ENCODE data around the gene SIRPA. TPM values are rescaled to one million over a fixed set of nuclear protein-coding genes. Genes with fewer than 3 reads are reported as not detected.

Gene SIRPA
- total and polyA plus RNA-seq, 2 donors (not counting 1 experiment from before 2014, with no cell fraction given) = 25.1 to 26.6 TPM

GRCh38 chr20:1846876-1847275 is 48.3 kb upstream of the SIRPA start:
- H3K4me1 ChIP-seq (ENCODE audit: control insufficient read depth, extremely low read depth, insufficient read depth, low read length) = no peaks in the 10 kb centered on the region
- H3K9me3 ChIP-seq (ENCODE audit: control insufficient read depth, insufficient read depth, low read depth, low read length) = no peaks in the 10 kb centered on the region
- DNase-seq (ENCODE audit: low read depth in 2 of 2) = no peak
- no peak overlapping the region for H3K4me3 ChIP-seq (replicated peaks in 1 of 4; ENCODE audit: control extremely low read depth in 1 of 4, insufficient read depth in 1 of 4, low read depth in 3 of 4, low read length in 4 of 4)
- H2AFZ ChIP-seq (ENCODE audit: low read length) = no peak overlapping the region
- H3K27me3 ChIP-seq (ENCODE audit: control insufficient read depth, insufficient read depth, low read length) = peaks cover 4% of the 10 kb centered on the region
- TF ChIP-seq, protein P1, sequence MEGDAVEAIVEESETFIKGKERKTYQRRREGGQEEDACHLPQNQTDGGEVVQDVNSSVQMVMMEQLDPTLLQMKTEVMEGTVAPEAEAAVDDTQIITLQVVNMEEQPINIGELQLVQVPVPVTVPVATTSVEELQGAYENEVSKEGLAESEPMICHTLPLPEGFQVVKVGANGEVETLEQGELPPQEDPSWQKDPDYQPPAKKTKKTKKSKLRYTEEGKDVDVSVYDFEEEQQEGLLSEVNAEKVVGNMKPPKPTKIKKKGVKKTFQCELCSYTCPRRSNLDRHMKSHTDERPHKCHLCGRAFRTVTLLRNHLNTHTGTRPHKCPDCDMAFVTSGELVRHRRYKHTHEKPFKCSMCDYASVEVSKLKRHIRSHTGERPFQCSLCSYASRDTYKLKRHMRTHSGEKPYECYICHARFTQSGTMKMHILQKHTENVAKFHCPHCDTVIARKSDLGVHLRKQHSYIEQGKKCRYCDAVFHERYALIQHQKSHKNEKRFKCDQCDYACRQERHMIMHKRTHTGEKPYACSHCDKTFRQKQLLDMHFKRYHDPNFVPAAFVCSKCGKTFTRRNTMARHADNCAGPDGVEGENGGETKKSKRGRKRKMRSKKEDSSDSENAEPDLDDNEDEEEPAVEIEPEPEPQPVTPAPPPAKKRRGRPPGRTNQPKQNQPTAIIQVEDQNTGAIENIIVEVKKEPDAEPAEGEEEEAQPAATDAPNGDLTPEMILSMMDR (conservative IDR thresholded peaks at IDR 0.05 in 1 of 2, IDR thresholded peaks at IDR 0.05 in 1 of 2; ENCODE audit: low read depth in 1 of 2, low read length in 2 of 2) = no peak
- no peak for TF ChIP-seq EZH2 (IDR thresholded peaks at IDR 0.05; ENCODE audit: low read length, missing control alignments)
- no peak overlapping the region for H3K4me2 ChIP-seq (ENCODE audit: extremely low read depth, insufficient read depth, low read length)
- no peaks in the 10 kb centered on the region for H3K36me3 ChIP-seq (ENCODE audit: control insufficient read depth, insufficient read depth, low read length)
- H3K9ac ChIP-seq (ENCODE audit: insufficient read depth, low read length) = no peak overlapping the region
- no peak overlapping the region for H3K27ac ChIP-seq (ENCODE audit: insufficient read depth, low read length)
- no peaks in the 10 kb centered on the region for H3K79me2 ChIP-seq (ENCODE audit: control insufficient read depth, insufficient read depth, low read length)
- H4K20me1 ChIP-seq (ENCODE audit: control insufficient read depth, extremely low read depth, insufficient read depth, low read length) = no peaks in the 10 kb centered on the region

DNA sequence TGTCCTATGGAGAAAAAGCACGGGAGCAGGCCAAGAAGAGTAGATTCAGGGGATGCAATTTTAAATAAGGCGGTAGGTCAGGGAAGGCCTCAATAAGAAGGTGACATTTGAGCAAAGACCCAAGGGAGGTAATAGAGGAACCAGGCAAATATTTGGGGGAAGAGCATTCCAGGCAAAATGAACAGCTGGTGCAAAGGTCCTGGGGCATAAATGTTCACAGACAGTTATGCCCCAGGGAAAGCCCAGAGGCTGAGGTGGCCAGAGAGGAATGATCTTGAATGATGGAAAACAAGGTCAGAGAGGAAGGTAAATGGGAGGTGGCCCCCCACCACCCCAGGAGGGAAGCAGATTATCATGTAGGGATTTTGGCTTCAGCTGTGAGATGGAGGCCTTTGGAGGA is 47.4 kb upstream of the SIRPA start:
- Histone ChIP-seq H3K9me3 (ENCODE audit: control insufficient read depth, insufficient read depth, low read depth, low read length) (no peaks in the 10 kb centered on the region), H2AFZ (ENCODE audit: low read length) (no peak overlapping the region)

DNA sequence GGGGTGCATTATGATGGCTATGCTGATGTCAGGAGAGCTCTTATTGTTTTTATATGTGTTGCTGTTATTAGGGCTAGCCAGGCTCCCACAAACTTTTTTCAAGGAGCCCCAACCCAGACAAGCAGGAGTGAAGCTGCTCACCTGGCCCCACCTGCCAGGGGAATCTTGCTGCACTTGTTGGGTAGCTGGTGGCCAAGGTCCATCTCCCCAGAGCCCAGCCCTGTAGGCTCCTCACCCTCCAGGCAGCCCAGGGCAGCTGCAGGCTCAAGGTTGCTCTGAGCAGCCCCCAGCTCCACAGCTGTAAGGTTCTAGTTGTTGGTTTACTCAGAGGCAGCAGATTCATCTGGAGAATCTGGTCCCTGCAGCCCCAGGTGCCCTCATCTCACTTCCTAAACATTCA is 46.8 kb upstream of the SIRPA start:
- H3K79me2 ChIP-seq (ENCODE audit: control insufficient read depth, insufficient read depth, low read length) = no peaks in the 10 kb centered on the region
- no peak overlapping the region for H3K4me2 ChIP-seq (ENCODE audit: extremely low read depth, insufficient read depth, low read length)
- no peak overlapping the region for H3K4me3 ChIP-seq (replicated peaks in 1 of 4; ENCODE audit: control extremely low read depth in 1 of 4, insufficient read depth in 1 of 4, low read depth in 3 of 4, low read length in 4 of 4)
- no peak overlapping the region for H3K9ac ChIP-seq (ENCODE audit: insufficient read depth, low read length)
- H3K27ac ChIP-seq (ENCODE audit: insufficient read depth, low read length) = no peak overlapping the region
- no peaks in the 10 kb centered on the region for H3K9me3 ChIP-seq (ENCODE audit: control insufficient read depth, insufficient read depth, low read depth, low read length)
- H3K4me1 ChIP-seq (ENCODE audit: control insufficient read depth, extremely low read depth, insufficient read depth, low read length) = no peaks in the 10 kb centered on the region
- DNase-seq (ENCODE audit: low read depth in 2 of 2) = no peak
- no peaks in the 10 kb centered on the region for H3K36me3 ChIP-seq (ENCODE audit: control insufficient read depth, insufficient read depth, low read length)
- no peak for TF ChIP-seq EZH2 (IDR thresholded peaks at IDR 0.05; ENCODE audit: low read length, missing control alignments)
- TF ChIP-seq, protein P1 (conservative IDR thresholded peaks at IDR 0.05 in 1 of 2, IDR thresholded peaks at IDR 0.05 in 1 of 2; ENCODE audit: low read depth in 1 of 2, low read length in 2 of 2) = no peak
- no peaks in the 10 kb centered on the region for H4K20me1 ChIP-seq (ENCODE audit: control insufficient read depth, extremely low read depth, insufficient read depth, low read length)
- no peak overlapping the region for H2AFZ ChIP-seq (ENCODE audit: low read length)
- H3K27me3 ChIP-seq (ENCODE audit: control insufficient read depth, insufficient read depth, low read length) = peaks cover 10% of the 10 kb centered on the region

More for the DNA sequence above, 47.4 kb upstream of the SIRPA start:
- TF ChIP-seq EZH2 (IDR thresholded peaks at IDR 0.05; ENCODE audit: low read length, missing control alignments) = no peak
- TF ChIP-seq, protein P1 (conservative IDR thresholded peaks at IDR 0.05 in 1 of 2, IDR thresholded peaks at IDR 0.05 in 1 of 2; ENCODE audit: low read depth in 1 of 2, low read length in 2 of 2) = no peak
- Histone ChIP-seq H3K79me2 (ENCODE audit: control insufficient read depth, insufficient read depth, low read length) (no peaks in the 10 kb centered on the region), H3K36me3 (ENCODE audit: control insufficient read depth, insufficient read depth, low read length) (no peaks in the 10 kb centered on the region), H3K9ac (ENCODE audit: insufficient read depth, low read length) (no peak overlapping the region), H4K20me1 (ENCODE audit: control insufficient read depth, extremely low read depth, insufficient read depth, low read length) (no peaks in the 10 kb centered on the region), H3K27ac (ENCODE audit: insufficient read depth, low read length) (no peak overlapping the region), H3K4me3 (replicated peaks in 1 of 4; ENCODE audit: control extremely low read depth in 1 of 4, insufficient read depth in 1 of 4, low read depth in 3 of 4, low read length in 4 of 4) (no peak overlapping the region), H3K4me1 (ENCODE audit: control insufficient read depth, extremely low read depth, insufficient read depth, low read length) (no peaks in the 10 kb centered on the region), H3K4me2 (ENCODE audit: extremely low read depth, insufficient read depth, low read length) (no peak overlapping the region), H3K27me3 (ENCODE audit: control insufficient read depth, insufficient read depth, low read length) (peaks cover 6% of the 10 kb centered on the region)
- DNase-seq (ENCODE audit: low read depth in 2 of 2) = no peak

Measured in fibroblast of lung (primary cell).